ENCODE results near the gene GNG2.

DNA sequence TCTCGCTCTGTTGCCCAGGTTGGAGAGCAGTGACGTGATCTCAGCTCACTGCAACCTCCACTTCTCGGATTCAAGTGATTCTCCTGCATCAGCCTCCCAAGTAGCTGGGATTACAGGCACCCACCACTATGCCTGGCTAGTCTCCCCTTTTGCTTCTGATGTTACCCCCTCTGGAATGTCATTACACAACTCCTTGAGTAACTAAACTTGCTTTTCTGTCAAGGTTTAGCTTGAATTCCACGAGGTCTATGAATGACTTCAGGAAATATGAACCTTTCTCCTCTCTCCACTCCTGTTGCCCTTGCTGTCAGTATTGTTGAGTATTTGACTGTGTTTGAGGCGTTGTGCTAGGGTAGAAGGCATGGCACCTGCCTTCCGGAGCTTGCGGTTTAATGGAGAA, 112.2 kb downstream of the GNG2 start:
- TF ChIP-seq, protein P1, sequence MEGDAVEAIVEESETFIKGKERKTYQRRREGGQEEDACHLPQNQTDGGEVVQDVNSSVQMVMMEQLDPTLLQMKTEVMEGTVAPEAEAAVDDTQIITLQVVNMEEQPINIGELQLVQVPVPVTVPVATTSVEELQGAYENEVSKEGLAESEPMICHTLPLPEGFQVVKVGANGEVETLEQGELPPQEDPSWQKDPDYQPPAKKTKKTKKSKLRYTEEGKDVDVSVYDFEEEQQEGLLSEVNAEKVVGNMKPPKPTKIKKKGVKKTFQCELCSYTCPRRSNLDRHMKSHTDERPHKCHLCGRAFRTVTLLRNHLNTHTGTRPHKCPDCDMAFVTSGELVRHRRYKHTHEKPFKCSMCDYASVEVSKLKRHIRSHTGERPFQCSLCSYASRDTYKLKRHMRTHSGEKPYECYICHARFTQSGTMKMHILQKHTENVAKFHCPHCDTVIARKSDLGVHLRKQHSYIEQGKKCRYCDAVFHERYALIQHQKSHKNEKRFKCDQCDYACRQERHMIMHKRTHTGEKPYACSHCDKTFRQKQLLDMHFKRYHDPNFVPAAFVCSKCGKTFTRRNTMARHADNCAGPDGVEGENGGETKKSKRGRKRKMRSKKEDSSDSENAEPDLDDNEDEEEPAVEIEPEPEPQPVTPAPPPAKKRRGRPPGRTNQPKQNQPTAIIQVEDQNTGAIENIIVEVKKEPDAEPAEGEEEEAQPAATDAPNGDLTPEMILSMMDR (IDR thresholded peaks at IDR 0.05), result no peak
- no peak for TF ChIP-seq EZH2phosphoT487 (IDR thresholded peaks at IDR 0.05)

Measured in neural progenitor cell (in vitro differentiated cells).